ENCODE measurements around the gene ANKRD6. TPM values are rescaled to one million over a fixed set of nuclear protein-coding genes. Genes with fewer than 3 reads are reported as not detected.
A peak's percentile ranks its signal among the peaks of the same experiment; 100 is the strongest.
"Not testable (repeated sequence)": the region's sequence is repeated elsewhere in the genome, so short reads cannot be mapped to it uniquely, and the experiment has no call there.

Gene ANKRD6
- total and polyA plus RNA-seq, 8 donors: 14.1 to 50.7 (median 37.2) TPM

DNA sequence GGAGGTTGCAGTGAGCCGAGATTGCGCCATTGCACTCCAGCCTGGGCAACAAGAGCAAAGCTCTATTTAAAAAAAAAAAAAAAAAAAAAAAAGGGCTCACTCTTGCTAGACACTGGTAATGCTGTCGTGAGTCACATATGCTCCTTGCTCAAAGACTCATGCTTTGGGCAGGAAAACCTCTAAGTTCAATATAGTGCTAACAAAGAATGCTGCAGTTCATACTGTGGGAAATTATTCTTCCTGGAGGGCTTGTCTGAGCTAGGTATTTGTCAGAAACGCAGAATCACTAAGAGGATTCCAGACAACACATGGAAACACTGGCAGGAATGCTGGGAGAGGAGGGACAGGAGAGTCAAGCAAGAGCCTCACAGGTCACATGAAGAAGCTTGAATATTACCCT is 207.9 kb downstream of the ANKRD6 start:
- DNase-seq: no peak
- TF ChIP-seq, protein P1, sequence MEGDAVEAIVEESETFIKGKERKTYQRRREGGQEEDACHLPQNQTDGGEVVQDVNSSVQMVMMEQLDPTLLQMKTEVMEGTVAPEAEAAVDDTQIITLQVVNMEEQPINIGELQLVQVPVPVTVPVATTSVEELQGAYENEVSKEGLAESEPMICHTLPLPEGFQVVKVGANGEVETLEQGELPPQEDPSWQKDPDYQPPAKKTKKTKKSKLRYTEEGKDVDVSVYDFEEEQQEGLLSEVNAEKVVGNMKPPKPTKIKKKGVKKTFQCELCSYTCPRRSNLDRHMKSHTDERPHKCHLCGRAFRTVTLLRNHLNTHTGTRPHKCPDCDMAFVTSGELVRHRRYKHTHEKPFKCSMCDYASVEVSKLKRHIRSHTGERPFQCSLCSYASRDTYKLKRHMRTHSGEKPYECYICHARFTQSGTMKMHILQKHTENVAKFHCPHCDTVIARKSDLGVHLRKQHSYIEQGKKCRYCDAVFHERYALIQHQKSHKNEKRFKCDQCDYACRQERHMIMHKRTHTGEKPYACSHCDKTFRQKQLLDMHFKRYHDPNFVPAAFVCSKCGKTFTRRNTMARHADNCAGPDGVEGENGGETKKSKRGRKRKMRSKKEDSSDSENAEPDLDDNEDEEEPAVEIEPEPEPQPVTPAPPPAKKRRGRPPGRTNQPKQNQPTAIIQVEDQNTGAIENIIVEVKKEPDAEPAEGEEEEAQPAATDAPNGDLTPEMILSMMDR (IDR thresholded peaks at IDR 0.05): no peak
- Histone ChIP-seq H3K9me3 (no peaks in the 10 kb centered on the region), H3K27ac (no peak overlapping the region), H3K27me3 (no peaks in the 10 kb centered on the region), H3K4me3 (no peak overlapping the region), H3K4me1 (peaks cover 4 to 21% of the 10 kb centered on the region in 2 donors), H3K36me3 (peaks cover 0 to 41% of the 10 kb centered on the region in 2 donors)
- intact Hi-C loops (cut with DNase I): no loop called here
- no peak for ATAC-seq

DNA sequence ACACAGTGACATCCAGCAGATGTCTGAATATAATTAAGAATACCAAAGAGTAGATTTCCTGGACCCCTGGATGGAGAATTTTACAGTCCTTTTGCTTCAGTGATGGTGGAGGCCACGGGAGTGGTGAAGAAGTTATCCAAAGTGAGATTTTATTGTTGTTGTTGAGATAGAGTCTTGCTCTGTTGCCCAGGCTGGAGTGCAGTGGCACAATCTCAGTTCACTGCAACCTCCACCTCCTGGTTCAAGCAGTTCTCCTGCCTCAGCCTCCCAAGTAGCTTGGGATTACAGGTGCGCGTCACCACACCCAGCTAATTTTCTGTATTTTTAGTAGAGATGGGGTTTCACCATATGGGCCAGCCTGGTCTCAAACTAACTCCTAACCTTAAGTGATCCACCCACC is 208.6 kb downstream of the ANKRD6 start:
- H3K4me3 ChIP-seq; DNase-seq; intact Hi-C loops (cut with DNase I); ATAC-seq; H3K9me3 ChIP-seq; H3K27me3 ChIP-seq; H3K27ac ChIP-seq: not testable (repeated sequence)
- Histone ChIP-seq H3K36me3 (peaks cover 0 to 41% of the 10 kb centered on the region in 2 donors), H3K4me1 (peaks cover 4 to 21% of the 10 kb centered on the region in 2 donors)

DNA sequence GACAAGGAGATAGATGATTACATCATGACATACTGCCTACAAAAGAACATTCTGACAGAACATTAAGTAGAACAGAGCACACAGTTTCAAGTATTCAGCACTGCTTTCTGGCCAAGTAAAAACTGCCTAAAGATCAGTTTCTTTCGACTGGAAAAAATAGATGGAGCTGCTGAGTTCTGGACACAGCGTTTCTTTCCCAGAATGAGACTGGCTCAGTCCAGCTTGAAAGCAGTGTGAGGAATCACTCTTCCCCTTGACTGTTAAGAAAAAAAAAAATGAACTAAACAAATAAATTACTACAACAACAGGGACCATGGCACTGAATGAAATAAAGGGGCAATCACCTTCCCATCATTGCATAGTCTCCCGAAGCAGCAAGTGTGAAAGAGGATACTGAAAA is 210.0 kb downstream of the ANKRD6 start:
- peaks cover 0 to 52% of the 10 kb centered on the region in 2 donors for H3K36me3 ChIP-seq
- intact Hi-C loops (cut with DNase I): no loop called here
- no peak overlapping the region for H3K4me3 ChIP-seq

DNA sequence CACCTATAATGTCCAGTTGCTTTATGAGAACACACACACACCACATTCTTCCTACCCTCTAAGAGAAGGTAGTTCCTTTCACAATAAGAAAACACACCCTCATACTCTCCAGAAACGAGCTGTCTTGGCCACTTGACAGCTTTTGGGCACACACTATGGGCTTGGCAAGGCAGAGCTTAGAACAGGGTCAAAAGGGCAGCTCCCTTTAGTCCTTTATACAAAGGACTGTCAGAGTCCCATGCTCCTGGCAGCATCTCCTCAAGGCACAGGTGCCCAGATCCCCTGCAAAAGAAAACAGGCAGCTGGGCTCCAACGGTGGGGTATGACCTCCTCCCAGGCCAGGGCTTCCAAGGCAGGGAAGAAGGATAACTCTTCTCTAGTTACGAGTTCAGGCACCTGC is 210.5 kb downstream of the ANKRD6 start:
- H3K27ac ChIP-seq: no peak overlapping the region
- no peaks in the 10 kb centered on the region for H3K9me3 ChIP-seq
- TF ChIP-seq, protein P1 (IDR thresholded peaks at IDR 0.05): no peak
- peaks cover 4 to 7% of the 10 kb centered on the region in 2 donors for H3K4me1 ChIP-seq
- H3K36me3 ChIP-seq: peaks cover 0 to 57% of the 10 kb centered on the region in 2 donors
- no peak overlapping the region for H3K4me3 ChIP-seq
- ATAC-seq (peak; percentile 20), DNase-seq (no peak)
- no peaks in the 10 kb centered on the region for H3K27me3 ChIP-seq
- intact Hi-C loops (cut with DNase I): no loop called here

More for the DNA sequence above, 210.0 kb downstream of the ANKRD6 start:
- H3K4me1 ChIP-seq: peaks cover 4 to 10% of the 10 kb centered on the region in 2 donors
- H3K9me3 ChIP-seq: no peaks in the 10 kb centered on the region
- DNase-seq: no peak
- no peak for ATAC-seq
- TF ChIP-seq, protein P1 (IDR thresholded peaks at IDR 0.05): no peak
- H3K27ac ChIP-seq: no peak overlapping the region
- no peaks in the 10 kb centered on the region for H3K27me3 ChIP-seq

DNA sequence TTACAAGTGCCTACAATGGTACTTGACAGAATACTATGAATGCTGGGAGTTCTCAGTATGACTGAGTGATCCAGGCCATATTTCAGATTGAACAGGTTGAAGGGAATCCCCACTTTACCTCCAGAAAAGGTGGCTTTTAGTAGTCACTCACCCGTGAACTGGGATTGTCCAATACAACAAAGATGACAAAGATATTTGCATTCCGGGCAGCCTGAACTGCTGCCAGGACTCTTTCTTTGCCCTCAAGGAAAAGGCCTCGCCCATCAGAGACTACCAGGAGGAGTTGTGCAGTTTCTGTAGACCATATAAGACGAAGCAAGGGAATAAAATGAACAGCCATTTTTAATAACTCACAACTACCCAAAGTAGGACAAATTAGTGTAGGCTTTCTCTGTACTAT is 211.9 kb downstream of the ANKRD6 start:
- TF ChIP-seq, protein P1 (IDR thresholded peaks at IDR 0.05): no peak
- Histone ChIP-seq H3K27me3 (no peaks in the 10 kb centered on the region), H3K27ac (no peak overlapping the region), H3K4me1 (no peaks in the 10 kb centered on the region), H3K4me3 (no peak overlapping the region), H3K36me3 (peaks cover 0 to 69% of the 10 kb centered on the region in 2 donors), H3K9me3 (no peaks in the 10 kb centered on the region)
- DNase-seq (no peak), ATAC-seq (no peak)
- intact Hi-C loops (cut with DNase I): no loop called here

DNA sequence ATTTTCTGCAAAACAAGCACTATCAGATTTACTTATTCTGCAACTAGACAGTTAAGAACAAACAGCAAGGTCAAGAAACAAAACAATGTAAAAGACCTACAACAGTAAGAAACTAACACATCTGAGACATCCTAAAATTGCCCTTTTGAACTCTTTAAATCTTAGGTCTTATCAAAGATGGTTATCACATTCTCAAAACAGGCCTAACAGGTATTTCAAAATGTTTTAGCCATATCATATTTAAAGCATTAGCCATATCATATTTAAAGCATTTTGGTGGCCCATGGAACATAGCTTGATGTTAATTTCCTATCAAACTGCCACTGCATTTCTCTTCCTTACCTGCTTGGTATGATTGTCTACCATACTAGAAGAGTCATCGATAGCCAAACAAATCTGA is 216.7 kb downstream of the ANKRD6 start:
- ATAC-seq (no peak), DNase-seq (no peak)
- Histone ChIP-seq H3K4me1 (no peaks in the 10 kb centered on the region), H3K4me3 (no peak overlapping the region), H3K27me3 (no peaks in the 10 kb centered on the region), H3K9me3 (no peaks in the 10 kb centered on the region), H3K36me3 (peaks cover 0 to 91% of the 10 kb centered on the region in 2 donors), H3K27ac (no peak overlapping the region)
- TF ChIP-seq, protein P1 (IDR thresholded peaks at IDR 0.05): no peak
- intact Hi-C loops (cut with DNase I): no loop called here
